OCI-LY7 (cell line): Measurements from ENCODE around the gene GJC1. TPM values are rescaled to one million over a fixed set of nuclear protein-coding genes. Genes with fewer than 3 reads are reported as not detected.

Experiments used
- BruUV-seq: library from RNA; stranded (reverse); fragments of 400-500 nt; replicated peaks from 2 replicates; lab custom pipeline; 2021; lab: Mats Ljungman, UMichigan
- CTCF ChIA-PET: fragments of 300-600 bp; sonication (Branson Sonifier 250); formaldehyde crosslinking; loops from one replicate; lab custom pipeline; 2022; ENCODE audit warnings: antibody characterized with exemption; ENCODE audit not compliant: unreplicated experiment; lab: Charles Lee
- POLR2A ChIA-PET: fragments of 300-600 bp; sonication (Branson Sonifier 250); formaldehyde crosslinking; loops from one replicate; lab custom pipeline; 2022; ENCODE audit warnings: antibody characterized with exemption; lab: Charles Lee
- DNase-seq: peaks from one replicate; pipeline ENCODE4 v3.0.0-alpha.2; 2015; ENCODE audit warnings: low spot score
- H2AFZ ChIP-seq: fragments of 200-600 bp; sonication (generic), shearing (Covaris generic); 2 replicates; pipeline ENCODE4 v1.6.1; 2014; ENCODE audit warnings: mild to moderate bottlenecking, antibody characterized with exemption, low read length, moderate library complexity
- H3K27ac ChIP-seq: fragments of 200-600 bp; sonication (generic); 2 replicates; pipeline ENCODE4 v1.5.1; 2014; ENCODE audit warnings: mixed run types, low read depth, mild to moderate bottlenecking, moderate library complexity, low read length, inconsistent platforms; ENCODE audit not compliant: poor library complexity, severe bottlenecking
- H3K36me3 ChIP-seq: fragments of 200-600 bp; sonication (generic); 2 replicates; pipeline ENCODE4 v1.6.1; 2014; ENCODE audit warnings: mild to moderate bottlenecking, antibody characterized with exemption, low read length, moderate library complexity, mixed read lengths; ENCODE audit not compliant: insufficient read depth
- H3K4me1 ChIP-seq: fragments of 200-600 bp; sonication (generic); 2 replicates; pipeline ENCODE4 v1.5.1; 2014; ENCODE audit warnings: mild to moderate bottlenecking, low read length; ENCODE audit not compliant: insufficient read depth, poor library complexity, severe bottlenecking
- H3K4me2 ChIP-seq: fragments of 200-600 bp; sonication (generic); 2 replicates; pipeline ENCODE4 v1.6.1; 2014; ENCODE audit warnings: mild to moderate bottlenecking, low read length
- H3K4me3 ChIP-seq: fragments of 200-600 bp; sonication (generic); 2 replicates; pipeline ENCODE4 v1.5.1; 2014; ENCODE audit warnings: mild to moderate bottlenecking, low read depth, low read length; ENCODE audit not compliant: poor library complexity, severe bottlenecking
- H3K79me2 ChIP-seq: fragments of 200-600 bp; sonication (generic); 2 replicates; pipeline ENCODE4 v1.6.1; 2016; ENCODE audit warnings: low read depth, mild to moderate bottlenecking, low read length, moderate library complexity, mixed read lengths; ENCODE audit not compliant: insufficient read depth
- H3K9me2 ChIP-seq: fragments of 200-600 bp; sonication (generic); 2 replicates; pipeline ENCODE4 v1.6.1; 2016; ENCODE audit warnings: mild to moderate bottlenecking, low read length, mixed read lengths; ENCODE audit not compliant: insufficient read depth
- H3K9me3 ChIP-seq: fragments of 200-600 bp; sonication (generic); 2 replicates; pipeline ENCODE4 v1.6.1; 2014; ENCODE audit warnings: mild to moderate bottlenecking, mixed run types, low read length, mixed read lengths
- H4K20me1 ChIP-seq: fragments of 200-600 bp; sonication (generic); 2 replicates; pipeline ENCODE4 v1.6.1; 2014; ENCODE audit warnings: mild to moderate bottlenecking, antibody characterized with exemption, low read length, moderate library complexity, mixed read lengths; ENCODE audit not compliant: insufficient read depth
- CTCF ChIP-seq: fragments of 200-600 bp; sonication (generic); conservative IDR thresholded peaks from 2 replicates; pipeline ENCODE4 v1.5.1; 2014; ENCODE audit warnings: mild to moderate bottlenecking, antibody characterized with exemption, low read length, moderate library complexity, mixed read lengths
- EZH2phosphoT487 ChIP-seq: fragments of 200-600 bp; sonication (generic); IDR thresholded peaks from 2 replicates; pipeline ENCODE4 v1.6.1; 2018; ENCODE audit warnings: low read depth, borderline replicate concordance, mild to moderate bottlenecking, mixed run types, antibody characterized with exemption, low read length, moderate library complexity, mixed read lengths
- intact Hi-C: fragments of 100-400 bp; cut with micrococcal nuclease; formaldehyde crosslinking; loops from one replicate; pipeline ENCODE4 v1.10.0; 2022; ENCODE audit not compliant: unreplicated experiment
- total RNA-seq, 2 experiments: library from RNA; depleted of rRNA in 1 of 2; stranded (reverse); fragments of >200 nt in 1 of 2; shearing (Covaris generic) in 1 of 2; gene quantifications; 2 replicates each; pipeline ENCODE4 v1.2.3, GENCODE V29; 2014 to 2022

The GJC1 gene
- total RNA-seq, 2 experiments from 2014 or later = 14.2 to 19.5 TPM

- H2AFZ ChIP-seq = no peak overlapping the region
- TF ChIP-seq EZH2phosphoT487 (no peak), CTCF (no peak)
- H3K9me2 ChIP-seq = no peaks in the 10 kb centered on the region
- ChIA-PET CTCF (no interaction called here), POLR2A (no interaction called here)
- H4K20me1 ChIP-seq = no peaks in the 10 kb centered on the region
- H3K4me3 ChIP-seq = no peak overlapping the region
- BruUV-seq = no TSS peak
- no peaks in the 10 kb centered on the region for H3K9me3 ChIP-seq
- H3K4me1 ChIP-seq = no peaks in the 10 kb centered on the region
- intact Hi-C loops = no loop called here
- H3K4me2 ChIP-seq = no peak overlapping the region
- no peaks in the 10 kb centered on the region for H3K36me3 ChIP-seq
- no peak for DNase-seq
- H3K27ac ChIP-seq = no peak overlapping the region
- H3K79me2 ChIP-seq = no peaks in the 10 kb centered on the region
Measured at GRCh38 chr17:44760474-44761308, 69.4 kb downstream of the GJC1 start.

GRCh38 chr17:44759916-44760243 is 70.2 kb downstream of the GJC1 start:
- TF ChIP-seq CTCF (no peak), EZH2phosphoT487 (no peak)
- POLR2A ChIA-PET = no interaction called here
- H3K27ac ChIP-seq = no peak overlapping the region
- no peak overlapping the region for H3K4me3 ChIP-seq
- no peak for DNase-seq
- H3K36me3 ChIP-seq = no peaks in the 10 kb centered on the region
- no peak overlapping the region for H3K4me2 ChIP-seq
- BruUV-seq = no TSS peak
- H3K4me1 ChIP-seq = no peaks in the 10 kb centered on the region
- no peaks in the 10 kb centered on the region for H3K9me2 ChIP-seq
- H3K9me3 ChIP-seq = no peaks in the 10 kb centered on the region
- CTCF ChIA-PET = no interaction called here
- no peak overlapping the region for H2AFZ ChIP-seq
- no peaks in the 10 kb centered on the region for H3K79me2 ChIP-seq
- intact Hi-C loops = no loop called here
- no peaks in the 10 kb centered on the region for H4K20me1 ChIP-seq
